GM12873 (cell line): ENCODE measurements around the gene GRM5.
"Not testable (repeated sequence)": the region's sequence is repeated elsewhere in the genome, so short reads cannot be mapped to it uniquely, and the experiment has no call there.

Source experiments
- CTCF ChIP-seq: IDR thresholded peaks from 2 replicates; pipeline ENCODE4 v1.5.1; 2012; ENCODE audit warnings: low read depth, mild to moderate bottlenecking, moderate library complexity, low read length, control low read depth; ENCODE audit not compliant: insufficient read depth; ENCODE audit errors: missing control alignments

The GRM5 gene

GRCh38 chr11:89065651-89066201 is at the start of gene GRM5:
Gene GRM5, minus strand, starts transcription at chr11:89065982. Its CDS starts 18,110 bp downstream, at chr11:89047872.
- not testable (repeated sequence) for TF ChIP-seq CTCF

- TF ChIP-seq CTCF, result peak; percentile 71
These were observed 32.2 kb upstream of the GRM5 start for GRCh38 chr11:89097956-89098355.

GRCh38 chr11:89067264-89067663 is 1.5 kb upstream of the GRM5 start:
- no peak for TF ChIP-seq CTCF

- TF ChIP-seq CTCF, result no peak
These were observed 716 bp downstream of the GRM5 start for GRCh38 chr11:89065066-89065465.

GRCh38 chr11:89052220-89052619 is 13.6 kb downstream of the GRM5 start:
- no peak for TF ChIP-seq CTCF

GRCh38 chr11:89021339-89021738 is 44.4 kb downstream of the GRM5 start:
- no peak for TF ChIP-seq CTCF

GRCh38 chr11:89016214-89016613 is 49.6 kb downstream of the GRM5 start:
- no peak for TF ChIP-seq CTCF
